HepG2 (cell line): Measurements from ENCODE around the gene B4GALT2. TPM values are rescaled to one million over a fixed set of nuclear protein-coding genes. Genes with fewer than 3 reads are reported as not detected.
A peak's percentile ranks its signal among the peaks of the same experiment; 100 is the strongest.

Experiments
- AHR ChIP-seq: IDR thresholded peaks from 2 replicates; pipeline ENCODE4 v1.6.1; 2018; ENCODE audit warnings: missing genetic modification reagents, missing compliant biosample characterization
- MYC ChIP-seq: sonication (generic); formaldehyde crosslinking; IDR thresholded peaks from 2 replicates; pipeline ENCODE4 v1.9.0; 2021; ENCODE audit warnings: missing genetic modification reagents, borderline replicate concordance
- MZF1 ChIP-seq: sonication (generic); formaldehyde crosslinking; IDR thresholded peaks from 2 replicates; pipeline ENCODE4 v1.8.1; 2023; ENCODE audit warnings: mild to moderate bottlenecking, missing genetic modification reagents, borderline replicate concordance
- NCOA2 ChIP-seq: sonication (generic); formaldehyde crosslinking; IDR thresholded peaks from 2 replicates; pipeline ENCODE4 v1.8.0; 2022; ENCODE audit warnings: inconsistent platforms
- SMAD3 ChIP-seq: sonication (generic); formaldehyde crosslinking; IDR thresholded peaks from 2 replicates; pipeline ENCODE4 v1.4.0; 2020; ENCODE audit warnings: missing genetic modification reagents
- TGIF2 ChIP-seq: IDR thresholded peaks from 2 replicates; pipeline ENCODE4 v1.6.1; 2016; ENCODE audit warnings: control low read depth, missing compliant biosample characterization
- ZC3H13 ChIP-seq: sonication (generic); formaldehyde crosslinking; IDR thresholded peaks from 2 replicates; pipeline ENCODE4 v1.8.1; 2023; ENCODE audit warnings: mild to moderate bottlenecking, missing genetic modification reagents, moderate library complexity
- ZFP82 ChIP-seq: sonication (generic); formaldehyde crosslinking; IDR thresholded peaks from 2 replicates; pipeline ENCODE4 v1.5.1; 2020; ENCODE audit warnings: mild to moderate bottlenecking, missing genetic modification reagents, borderline replicate concordance
- ZNF234 ChIP-seq: sonication (generic); formaldehyde crosslinking; conservative IDR thresholded peaks from 2 replicates; pipeline ENCODE4 v1.5.1; 2020; ENCODE audit warnings: mild to moderate bottlenecking, missing genetic modification reagents
- ZNF446 ChIP-seq: sonication (generic); formaldehyde crosslinking; IDR thresholded peaks from 2 replicates; pipeline ENCODE4 v1.5.0; 2020; ENCODE audit warnings: mild to moderate bottlenecking, missing genetic modification reagents
- ZSCAN21 ChIP-seq: sonication (generic); formaldehyde crosslinking; IDR thresholded peaks from 2 replicates; pipeline ENCODE4 v1.8.0; 2022; ENCODE audit warnings: mild to moderate bottlenecking, missing genetic modification reagents, moderate library complexity, borderline replicate concordance
- polyA plus RNA-seq, 8 experiments: library from polyadenylated mRNA; depleted of rRNA in 3 of 8; stranded (reverse) in 7 of 8; unstranded in 1 of 8; fragments of >200 nt; fragmentation: Illumina TruSeq in 4 of 8; extraction: Trizol in 4 of 8; gene quantifications; 2 replicates each; pipeline versions ENCODE4 v1.2.1 to v1.2.3, GENCODE V29; 2011 to 2016; ENCODE audit warnings: low read depth in 4 of 8, missing spikeins in 1 of 8, mixed read lengths in 1 of 8; ENCODE audit not compliant: insufficient read depth in 1 of 8
- total RNA-seq, 5 experiments: library from RNA; depleted of rRNA; stranded (reverse); fragments of >200 nt; fragmentation: Illumina TruSeq; extraction: Trizol; gene quantifications; 2 replicates each; pipeline ENCODE4 v1.2.3, GENCODE V29; 2016; ENCODE audit warnings: low read depth in 1 of 5
- TF ChIP-seq, protein P1 (sequence below): sonication (generic); formaldehyde crosslinking; IDR thresholded peaks from 2 replicates; pipeline ENCODE4 v1.4.0; 2020; ENCODE audit warnings: missing genetic modification reagents
- TF ChIP-seq, protein P2 (sequence below): sonication (generic); formaldehyde crosslinking; IDR thresholded peaks from 2 replicates; pipeline ENCODE4 v1.4.0; 2020; ENCODE audit warnings: mild to moderate bottlenecking, missing genetic modification reagents
- TF ChIP-seq, protein P3 (sequence below): sonication (generic); formaldehyde crosslinking; IDR thresholded peaks from 2 replicates; pipeline ENCODE4 v1.4.0; 2020; ENCODE audit warnings: missing genetic modification reagents
- TF ChIP-seq, protein P4 (sequence below): sonication (generic); formaldehyde crosslinking; IDR thresholded peaks from 2 replicates; pipeline ENCODE4 v1.4.0; 2020; ENCODE audit warnings: missing genetic modification reagents

Gene B4GALT2
- total and polyA plus RNA-seq, 2 of the 13 experiments (the other 11 are each of a cell fraction or from before 2014, with no cell fraction given) = 41.9 to 78.0 TPM

DNA sequence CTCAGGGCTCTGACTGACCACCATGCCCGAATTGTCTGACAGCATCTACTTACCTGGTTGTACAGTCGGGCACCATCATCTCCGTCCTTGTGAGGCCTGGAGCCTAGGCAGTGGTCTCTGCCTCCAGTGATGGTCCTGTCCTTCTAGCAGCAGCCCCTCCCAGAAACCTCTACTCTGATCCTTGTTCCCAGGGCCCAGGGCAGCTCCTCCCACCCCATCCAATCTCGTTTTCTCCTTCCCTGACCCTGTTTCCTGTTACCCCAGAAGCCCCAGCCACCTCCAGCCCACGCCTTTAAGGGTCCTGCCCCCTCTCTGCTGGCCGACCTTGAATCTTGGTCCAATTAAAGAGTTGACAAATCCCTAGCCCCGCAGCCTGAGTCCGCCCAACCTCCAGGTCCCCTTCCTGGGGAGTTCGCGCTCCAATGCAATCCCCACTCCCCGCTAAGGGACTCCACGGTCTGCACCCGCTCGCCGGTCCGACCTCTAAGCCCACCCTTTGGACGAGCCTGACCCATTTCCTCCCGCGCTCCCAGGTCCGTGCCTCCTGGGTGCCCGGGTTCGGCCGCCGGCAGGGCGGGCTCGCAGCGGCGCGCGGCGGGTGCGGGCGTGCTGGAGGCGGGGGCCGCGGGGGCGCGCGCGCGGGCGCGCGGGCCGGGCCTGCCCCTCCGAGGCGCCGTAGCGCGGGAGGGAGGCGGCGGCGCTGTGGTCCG is at the start of gene B4GALT2 (continued):
- TF ChIP-seq, protein P1, sequence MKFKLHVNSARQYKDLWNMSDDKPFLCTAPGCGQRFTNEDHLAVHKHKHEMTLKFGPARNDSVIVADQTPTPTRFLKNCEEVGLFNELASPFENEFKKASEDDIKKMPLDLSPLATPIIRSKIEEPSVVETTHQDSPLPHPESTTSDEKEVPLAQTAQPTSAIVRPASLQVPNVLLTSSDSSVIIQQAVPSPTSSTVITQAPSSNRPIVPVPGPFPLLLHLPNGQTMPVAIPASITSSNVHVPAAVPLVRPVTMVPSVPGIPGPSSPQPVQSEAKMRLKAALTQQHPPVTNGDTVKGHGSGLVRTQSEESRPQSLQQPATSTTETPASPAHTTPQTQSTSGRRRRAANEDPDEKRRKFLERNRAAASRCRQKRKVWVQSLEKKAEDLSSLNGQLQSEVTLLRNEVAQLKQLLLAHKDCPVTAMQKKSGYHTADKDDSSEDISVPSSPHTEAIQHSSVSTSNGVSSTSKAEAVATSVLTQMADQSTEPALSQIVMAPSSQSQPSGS (CRISPR knock-in tag) = no peak
- TF ChIP-seq SMAD3 (CRISPR knock-in tag) (no peak), ZNF446 (no peak), TGIF2 (peak; percentile 27; the same call in 1 of the 2 replicates), NCOA2 (no peak), ZC3H13 (CRISPR knock-in tag) (no peak), AHR (CRISPR knock-in tag) (no peak), MZF1 (CRISPR knock-in tag) (no peak), ZFP82 (peak; percentile 61; the same call in 1 of the 2 replicates), ZSCAN21 (CRISPR knock-in tag) (no peak), ZNF234 (CRISPR knock-in tag) (no peak), MYC (CRISPR knock-in tag) (peak; percentile 42)
- TF ChIP-seq, protein P2, sequence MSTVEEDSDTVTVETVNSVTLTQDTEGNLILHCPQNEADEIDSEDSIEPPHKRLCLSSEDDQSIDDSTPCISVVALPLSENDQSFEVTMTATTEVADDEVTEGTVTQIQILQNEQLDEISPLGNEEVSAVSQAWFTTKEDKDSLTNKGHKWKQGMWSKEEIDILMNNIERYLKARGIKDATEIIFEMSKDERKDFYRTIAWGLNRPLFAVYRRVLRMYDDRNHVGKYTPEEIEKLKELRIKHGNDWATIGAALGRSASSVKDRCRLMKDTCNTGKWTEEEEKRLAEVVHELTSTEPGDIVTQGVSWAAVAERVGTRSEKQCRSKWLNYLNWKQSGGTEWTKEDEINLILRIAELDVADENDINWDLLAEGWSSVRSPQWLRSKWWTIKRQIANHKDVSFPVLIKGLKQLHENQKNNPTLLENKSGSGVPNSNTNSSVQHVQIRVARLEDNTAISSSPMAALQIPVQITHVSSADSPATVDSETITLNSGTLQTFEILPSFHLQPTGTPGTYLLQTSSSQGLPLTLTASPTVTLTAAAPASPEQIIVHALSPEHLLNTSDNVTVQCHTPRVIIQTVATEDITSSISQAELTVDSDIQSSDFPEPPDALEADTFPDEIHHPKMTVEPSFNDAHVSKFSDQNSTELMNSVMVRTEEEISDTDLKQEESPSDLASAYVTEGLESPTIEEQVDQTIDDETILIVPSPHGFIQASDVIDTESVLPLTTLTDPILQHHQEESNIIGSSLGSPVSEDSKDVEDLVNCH (CRISPR knock-in tag) = no peak
- TF ChIP-seq, protein P3, sequence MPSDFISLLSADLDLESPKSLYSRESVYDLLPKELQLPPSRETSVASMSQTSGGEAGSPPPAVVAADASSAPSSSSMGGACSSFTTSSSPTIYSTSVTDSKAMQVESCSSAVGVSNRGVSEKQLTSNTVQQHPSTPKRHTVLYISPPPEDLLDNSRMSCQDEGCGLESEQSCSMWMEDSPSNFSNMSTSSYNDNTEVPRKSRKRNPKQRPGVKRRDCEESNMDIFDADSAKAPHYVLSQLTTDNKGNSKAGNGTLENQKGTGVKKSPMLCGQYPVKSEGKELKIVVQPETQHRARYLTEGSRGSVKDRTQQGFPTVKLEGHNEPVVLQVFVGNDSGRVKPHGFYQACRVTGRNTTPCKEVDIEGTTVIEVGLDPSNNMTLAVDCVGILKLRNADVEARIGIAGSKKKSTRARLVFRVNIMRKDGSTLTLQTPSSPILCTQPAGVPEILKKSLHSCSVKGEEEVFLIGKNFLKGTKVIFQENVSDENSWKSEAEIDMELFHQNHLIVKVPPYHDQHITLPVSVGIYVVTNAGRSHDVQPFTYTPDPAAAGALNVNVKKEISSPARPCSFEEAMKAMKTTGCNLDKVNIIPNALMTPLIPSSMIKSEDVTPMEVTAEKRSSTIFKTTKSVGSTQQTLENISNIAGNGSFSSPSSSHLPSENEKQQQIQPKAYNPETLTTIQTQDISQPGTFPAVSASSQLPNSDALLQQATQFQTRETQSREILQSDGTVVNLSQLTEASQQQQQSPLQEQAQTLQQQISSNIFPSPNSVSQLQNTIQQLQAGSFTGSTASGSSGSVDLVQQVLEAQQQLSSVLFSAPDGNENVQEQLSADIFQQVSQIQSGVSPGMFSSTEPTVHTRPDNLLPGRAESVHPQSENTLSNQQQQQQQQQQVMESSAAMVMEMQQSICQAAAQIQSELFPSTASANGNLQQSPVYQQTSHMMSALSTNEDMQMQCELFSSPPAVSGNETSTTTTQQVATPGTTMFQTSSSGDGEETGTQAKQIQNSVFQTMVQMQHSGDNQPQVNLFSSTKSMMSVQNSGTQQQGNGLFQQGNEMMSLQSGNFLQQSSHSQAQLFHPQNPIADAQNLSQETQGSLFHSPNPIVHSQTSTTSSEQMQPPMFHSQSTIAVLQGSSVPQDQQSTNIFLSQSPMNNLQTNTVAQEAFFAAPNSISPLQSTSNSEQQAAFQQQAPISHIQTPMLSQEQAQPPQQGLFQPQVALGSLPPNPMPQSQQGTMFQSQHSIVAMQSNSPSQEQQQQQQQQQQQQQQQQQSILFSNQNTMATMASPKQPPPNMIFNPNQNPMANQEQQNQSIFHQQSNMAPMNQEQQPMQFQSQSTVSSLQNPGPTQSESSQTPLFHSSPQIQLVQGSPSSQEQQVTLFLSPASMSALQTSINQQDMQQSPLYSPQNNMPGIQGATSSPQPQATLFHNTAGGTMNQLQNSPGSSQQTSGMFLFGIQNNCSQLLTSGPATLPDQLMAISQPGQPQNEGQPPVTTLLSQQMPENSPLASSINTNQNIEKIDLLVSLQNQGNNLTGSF (CRISPR knock-in tag) = no peak
- TF ChIP-seq, protein P4, sequence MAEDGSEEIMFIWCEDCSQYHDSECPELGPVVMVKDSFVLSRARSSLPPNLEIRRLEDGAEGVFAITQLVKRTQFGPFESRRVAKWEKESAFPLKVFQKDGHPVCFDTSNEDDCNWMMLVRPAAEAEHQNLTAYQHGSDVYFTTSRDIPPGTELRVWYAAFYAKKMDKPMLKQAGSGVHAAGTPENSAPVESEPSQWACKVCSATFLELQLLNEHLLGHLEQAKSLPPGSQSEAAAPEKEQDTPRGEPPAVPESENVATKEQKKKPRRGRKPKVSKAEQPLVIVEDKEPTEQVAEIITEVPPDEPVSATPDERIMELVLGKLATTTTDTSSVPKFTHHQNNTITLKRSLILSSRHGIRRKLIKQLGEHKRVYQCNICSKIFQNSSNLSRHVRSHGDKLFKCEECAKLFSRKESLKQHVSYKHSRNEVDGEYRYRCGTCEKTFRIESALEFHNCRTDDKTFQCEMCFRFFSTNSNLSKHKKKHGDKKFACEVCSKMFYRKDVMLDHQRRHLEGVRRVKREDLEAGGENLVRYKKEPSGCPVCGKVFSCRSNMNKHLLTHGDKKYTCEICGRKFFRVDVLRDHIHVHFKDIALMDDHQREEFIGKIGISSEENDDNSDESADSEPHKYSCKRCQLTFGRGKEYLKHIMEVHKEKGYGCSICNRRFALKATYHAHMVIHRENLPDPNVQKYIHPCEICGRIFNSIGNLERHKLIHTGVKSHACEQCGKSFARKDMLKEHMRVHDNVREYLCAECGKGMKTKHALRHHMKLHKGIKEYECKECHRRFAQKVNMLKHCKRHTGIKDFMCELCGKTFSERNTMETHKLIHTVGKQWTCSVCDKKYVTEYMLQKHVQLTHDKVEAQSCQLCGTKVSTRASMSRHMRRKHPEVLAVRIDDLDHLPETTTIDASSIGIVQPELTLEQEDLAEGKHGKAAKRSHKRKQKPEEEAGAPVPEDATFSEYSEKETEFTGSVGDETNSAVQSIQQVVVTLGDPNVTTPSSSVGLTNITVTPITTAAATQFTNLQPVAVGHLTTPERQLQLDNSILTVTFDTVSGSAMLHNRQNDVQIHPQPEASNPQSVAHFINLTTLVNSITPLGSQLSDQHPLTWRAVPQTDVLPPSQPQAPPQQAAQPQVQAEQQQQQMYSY (CRISPR knock-in tag) = no peak
